H1 (cell line): Measurements from ENCODE around the gene BTBD9. TPM values are rescaled to one million over a fixed set of nuclear protein-coding genes. Genes with fewer than 3 reads are reported as not detected.

Source experiments
- CTCF ChIA-PET: fragments of 300-600 bp; sonication (Branson Sonifier 250); formaldehyde crosslinking; loops from one replicate; lab custom pipeline; 2021; ENCODE audit not compliant: partially characterized antibody; lab: Charles Lee
- POLR2A ChIA-PET: fragments of 300-600 bp; sonication (Branson Sonifier 250); formaldehyde crosslinking; loops from one replicate; lab custom pipeline; 2021; ENCODE audit warnings: inconsistent platforms; ENCODE audit not compliant: partially characterized antibody; lab: Charles Lee
- DNase-seq, 2 experiments: peaks; one replicate each; pipeline versions ENCODE4 v3.0.0 to v3.0.0-alpha.2; 2010 to 2022; ENCODE audit warnings: low spot score in 2 of 2, low read depth in 1 of 2, mixed read lengths in 1 of 2
- FAIRE-seq: peaks from 2 replicates; lab custom pipeline; 2011; peaks lifted over from hg19 to GRCh38; lab: Jason Lieb, UNC
- H2AFZ ChIP-seq: 2 replicates; pipeline ENCODE4 v1.8.1; 2012; ENCODE audit warnings: low read length, inconsistent platforms
- H2AK5ac ChIP-seq: 2 replicates; pipeline ENCODE4 v1.6.1; 2013; ENCODE audit warnings: low read depth, low read length
- H2BK120ac ChIP-seq: replicated peaks from 2 replicates; pipeline ENCODE3; 2013; ENCODE audit warnings: low read depth, low read length, inconsistent platforms
- H2BK12ac ChIP-seq: 2 replicates; pipeline ENCODE4 v1.6.1; 2013; ENCODE audit warnings: low read depth, low read length
- H2BK15ac ChIP-seq: 2 replicates; pipeline ENCODE4 v1.6.1; 2013; ENCODE audit warnings: low read length
- H2BK20ac ChIP-seq: 2 replicates; pipeline ENCODE4 v1.6.1; 2013; ENCODE audit warnings: low read length
- H2BK5ac ChIP-seq: 2 replicates; pipeline ENCODE4 v1.6.1; 2013; ENCODE audit warnings: low read depth, low read length
- H3K14ac ChIP-seq: 2 replicates; pipeline ENCODE4 v1.6.1; 2013; ENCODE audit warnings: inconsistent platforms; ENCODE audit not compliant: insufficient read length
- H3K18ac ChIP-seq: 2 replicates; pipeline ENCODE4 v1.6.1; 2013; ENCODE audit warnings: low read length; ENCODE audit errors: extremely low read depth
- H3K23ac ChIP-seq: 2 replicates; pipeline ENCODE4 v1.6.1; 2013; ENCODE audit warnings: inconsistent platforms; ENCODE audit not compliant: insufficient read length
- H3K23me2 ChIP-seq: 2 replicates; pipeline ENCODE4 v1.6.1; 2013; ENCODE audit warnings: low read depth, low read length
- H3K27ac ChIP-seq: 2 replicates; pipeline ENCODE4 v1.6.1; 2011; ENCODE audit warnings: low read depth, low read length, inconsistent platforms
- H3K27me3 ChIP-seq, 4 experiments: replicated peaks in 1 of 4; 1 replicate in 1 of 4; 2 replicates in 3 of 4; pipeline versions ENCODE4 v1.6.1 to v1.8.1; 2011 to 2013; ENCODE audit warnings: low read length in 3 of 4, mild to moderate bottlenecking in 3 of 4, inconsistent platforms in 2 of 4, mixed read lengths in 2 of 4, moderate library complexity in 1 of 4; ENCODE audit not compliant: control insufficient read depth in 3 of 4, insufficient read depth in 3 of 4; ENCODE audit errors: extremely low read depth in 1 of 4
- H3K36me3 ChIP-seq, 4 experiments: 2 replicates each; pipeline versions ENCODE4 v1.6.1 to v1.8.1; 2011 to 2013; ENCODE audit warnings: mild to moderate bottlenecking in 4 of 4, low read length in 3 of 4, moderate library complexity in 2 of 4, control low read depth in 1 of 4, inconsistent platforms in 1 of 4; ENCODE audit not compliant: insufficient read depth in 4 of 4, control insufficient read depth in 2 of 4
- H3K4ac ChIP-seq: replicated peaks from 2 replicates; pipeline ENCODE3; 2013; ENCODE audit warnings: low read length, low read depth, mixed read lengths, inconsistent platforms; ENCODE audit not compliant: insufficient read length
- H3K4me1 ChIP-seq, 4 experiments: replicated peaks in 1 of 4; 1 replicate in 1 of 4; 2 replicates in 3 of 4; pipeline versions ENCODE4 v1.6.1 to v1.8.1; 2011 to 2013; ENCODE audit warnings: low read length in 3 of 4, inconsistent platforms in 2 of 4, mixed read lengths in 1 of 4; ENCODE audit not compliant: insufficient read depth in 4 of 4, control insufficient read depth in 3 of 4
- H3K4me2 ChIP-seq, 2 experiments: 2 replicates each; pipeline versions ENCODE4 v1.6.1 to v1.8.1; 2011 to 2013; ENCODE audit warnings: low read depth in 2 of 2, low read length in 2 of 2, control low read depth in 1 of 2, inconsistent platforms in 1 of 2, mild to moderate bottlenecking in 1 of 2; ENCODE audit not compliant: insufficient read depth in 1 of 2
- H3K4me3 ChIP-seq, 4 experiments: fragments of 200-600, 300-600 bp in 1 of 4; sonication (generic), shearing (Covaris generic), sonication (Bioruptor Twin) in 1 of 4; 2 replicates each; pipeline versions ENCODE4 v1.5.1 to v1.8.1; 2011 to 2016; ENCODE audit warnings: low read length in 4 of 4, low read depth in 3 of 4, control low read depth in 2 of 4, inconsistent platforms in 2 of 4, mild to moderate bottlenecking in 2 of 4, mixed read lengths in 1 of 4, moderate library complexity in 1 of 4; ENCODE audit not compliant: insufficient read depth in 2 of 4; ENCODE audit errors: extremely low read depth in 1 of 4
- H3K56ac ChIP-seq: replicated peaks from 2 replicates; pipeline ENCODE3; 2013; ENCODE audit warnings: low read depth, mild to moderate bottlenecking, mixed read lengths, low read length, inconsistent platforms; ENCODE audit not compliant: insufficient read length
- H3K79me1 ChIP-seq: 2 replicates; pipeline ENCODE4 v1.6.1; 2013; ENCODE audit warnings: low read depth, low read length, control low read depth
- H3K79me2 ChIP-seq, 2 experiments: 2 replicates each; pipeline versions ENCODE4 v1.6.1 to v1.8.1; 2012 to 2013; ENCODE audit warnings: low read length in 2 of 2, mild to moderate bottlenecking in 2 of 2, inconsistent platforms in 1 of 2; ENCODE audit not compliant: insufficient read depth in 2 of 2, control insufficient read depth in 1 of 2
- H3K9ac ChIP-seq, 4 experiments: replicated peaks in 1 of 4; 1 replicate in 1 of 4; 2 replicates in 3 of 4; pipeline versions ENCODE4 v1.6.1 to v1.8.1; 2011 to 2013; ENCODE audit warnings: low read depth in 3 of 4, low read length in 3 of 4, control low read depth in 2 of 4, mild to moderate bottlenecking in 2 of 4, moderate library complexity in 2 of 4, inconsistent platforms in 1 of 4; ENCODE audit errors: extremely low read depth in 1 of 4
- H3K9me3 ChIP-seq, 2 experiments: 2 replicates each; pipeline versions ENCODE4 v1.6.1 to v1.8.1; 2012 to 2013; ENCODE audit warnings: mild to moderate bottlenecking in 2 of 2, moderate library complexity in 2 of 2, control low read depth in 1 of 2, inconsistent platforms in 1 of 2, low read depth in 1 of 2, low read length in 1 of 2, mixed read lengths in 1 of 2; ENCODE audit not compliant: insufficient read depth in 2 of 2
- H4K20me1 ChIP-seq, 2 experiments: replicated peaks in 1 of 2; 2 replicates each; pipeline versions ENCODE3 to v1.8.1; 2011 to 2013; ENCODE audit warnings: inconsistent platforms in 2 of 2, low read length in 2 of 2, mild to moderate bottlenecking in 1 of 2; ENCODE audit not compliant: insufficient read depth in 2 of 2, control insufficient read depth in 1 of 2
- H4K5ac ChIP-seq: 2 replicates; pipeline ENCODE4 v1.6.1; 2013; ENCODE audit warnings: low read length, low read depth, mixed read lengths, inconsistent platforms; ENCODE audit not compliant: insufficient read length
- H4K8ac ChIP-seq: 2 replicates; pipeline ENCODE4 v1.8.0; 2013; ENCODE audit warnings: mild to moderate bottlenecking, moderate library complexity, low read length, inconsistent platforms; ENCODE audit not compliant: insufficient read depth; ENCODE audit errors: extremely low read depth
- H4K91ac ChIP-seq: replicated peaks from 2 replicates; pipeline ENCODE3; 2013; ENCODE audit warnings: low read length, mixed read lengths, inconsistent platforms; ENCODE audit not compliant: insufficient read length
- BCL11A ChIP-seq, 2 experiments: IDR thresholded peaks; one replicate each; pipeline ENCODE4 v1.6.1; 2011; ENCODE audit warnings: low read depth in 2 of 2, low read length in 2 of 2, mild to moderate bottlenecking in 2 of 2
- GABPA ChIP-seq: IDR thresholded peaks from 2 replicates; pipeline ENCODE4 v1.6.1; 2011; ENCODE audit warnings: mild to moderate bottlenecking, low read length, moderate library complexity, borderline replicate concordance; ENCODE audit not compliant: insufficient read depth
- JUN ChIP-seq: IDR thresholded peaks from 2 replicates; pipeline ENCODE4 v1.6.1; 2011; ENCODE audit warnings: low read depth, mild to moderate bottlenecking, improper control_type of control experiment, low read length
- TAF1 ChIP-seq: IDR thresholded peaks from 2 replicates; pipeline ENCODE4 v1.6.1; 2011; ENCODE audit warnings: mild to moderate bottlenecking, low read depth, low read length
- WGBS, 2 experiments: shearing (Covaris generic) in 1 of 2; methylation state at CpG; one replicate each; pipeline versions ENCODE4 v1.1.6 to v1.1.7; 2013 to 2015; ENCODE audit warnings: low lambda C conversion rate in 2 of 2, mixed read lengths in 2 of 2, inconsistent platforms in 1 of 2, low coverage in 1 of 2, missing lambda C conversion rate in 1 of 2; ENCODE audit not compliant: insufficient replicate concordance in 2 of 2, insufficient coverage in 1 of 2, insufficient read length in 1 of 2; ENCODE audit errors: extremely low coverage in 1 of 2, missing lambda C conversion rate in 1 of 2; 5-methylcytosine and 5-hydroxymethylcytosine counted together
- polyA plus RNA-seq, 7 experiments: library from polyadenylated mRNA; depleted of rRNA in 3 of 7; stranded (reverse) in 5 of 7; unstranded in 2 of 7; fragments of >200 nt in 5 of 7; fragments of 200-250 nt in 2 of 7; gene quantifications; 1 replicate in 5 of 7; 2 replicates in 1 of 7; 4 replicates in 1 of 7; pipeline versions ENCODE4 v1.2.1 to v1.2.3, GENCODE V29; 2011 to 2013; ENCODE audit warnings: missing spikeins in 2 of 7, mixed read lengths in 2 of 7
- total RNA-seq: library from RNA; stranded (reverse); fragmentation: NEBNext Ultra II Directional; extraction: Animal tissue kit (Norgen Biotek cat#: 25700); gene quantifications from 2 replicates; pipeline ENCODE4 v1.2.1, GENCODE V29; 2021

Gene BTBD9
- total and polyA plus RNA-seq, 2 of the 8 experiments (the other 6 are each of a cell fraction or from before 2014, with no cell fraction given): 0.92 to 4.1 TPM

GRCh38 chr6:38193481-38194281 is 446.0 kb downstream of the BTBD9 start:
- Histone ChIP-seq H4K8ac (no peak overlapping the region), H3K56ac (no peak overlapping the region), H3K79me2 (no peaks in the 10 kb centered on the region), H3K14ac (no peak overlapping the region), H4K20me1 (no peaks in the 10 kb centered on the region), H4K5ac (no peak overlapping the region), H2AK5ac (no peak overlapping the region), H3K9ac (no peak overlapping the region), H2BK120ac (no peak overlapping the region), H3K23ac (no peak overlapping the region), H2BK20ac (0 out of 2 replicates have a peak overlapping the region, but pooled peaks have one; percentile 48), H3K4me2 (no peak overlapping the region), H3K23me2 (no peaks in the 10 kb centered on the region), H3K4me1 (peaks cover 6 to 20% (median 15%) of the 10 kb centered on the region in 4 experiments), H3K27ac (no peak overlapping the region), H2BK5ac (no peak overlapping the region), H3K18ac (no peak overlapping the region), H2BK12ac (no peak overlapping the region), H3K4ac (no peak overlapping the region), H3K36me3 (no peaks in the 10 kb centered on the region), H2BK15ac (no peak overlapping the region), H3K9me3 (no peaks in the 10 kb centered on the region), H3K27me3 (no peaks in the 10 kb centered on the region), H2AFZ (no peak overlapping the region), H3K79me1 (no peaks in the 10 kb centered on the region), H4K91ac (no peak overlapping the region), H3K4me3 (no peak overlapping the region)
- no peak for FAIRE-seq
- CTCF ChIA-PET: interaction anchor here (0.7 to 2.1 kb wide), 7 partner anchors 16 to 868 kb away, joined by 3 to 6 read pairs (median 4); no protein-coding TSS in a partner anchor
- WGBS, 2 experiments: 87% methylated on average over 9 of the region's 9 CpGs; no CpG with 5 or more reads in 1 of the 2 experiments
- POLR2A ChIA-PET: interaction anchor here (0.9 kb wide), 1 partner anchor 15 kb away, joined by 3 read pairs; no protein-coding TSS in a partner anchor
- DNase-seq: peak in 1 of 2 experiments; percentile 38
- TF ChIP-seq BCL11A (IDR thresholded peaks at IDR 0.05; ENCODE audit: low read depth in 2 of 2, low read length in 2 of 2): no peak
- TF ChIP-seq TAF1: no peak
- no peak for TF ChIP-seq GABPA
- no peak for TF ChIP-seq JUN
